GM21526 (cell line): ENCODE results near the gene PLPPR4.

Experiments
- ATAC-seq: cut with Tn5 transposase; IDR thresholded peaks from one replicate; pipeline ENCODE4 v1.9.1; 2021; ENCODE audit warnings: moderate library complexity; ENCODE audit not compliant: unreplicated experiment, low FRiP score

PLPPR4 gene

GRCh38 chr1:99332561-99332960 lies 68.3 kb downstream of the PLPPR4 start:
- ATAC-seq, result no peak

- no peak for ATAC-seq
These were observed 70.7 kb downstream of the PLPPR4 start for GRCh38 chr1:99334991-99335390.

GRCh38 chr1:99347041-99347684 lies 82.9 kb downstream of the PLPPR4 start:
- no peak for ATAC-seq

GRCh38 chr1:99348397-99349132 lies 84.3 kb downstream of the PLPPR4 start:
- ATAC-seq, result no peak

GRCh38 chr1:99352821-99353220 lies 88.5 kb downstream of the PLPPR4 start:
- ATAC-seq, result no peak

- no peak for ATAC-seq
These were observed 94.5 kb downstream of the PLPPR4 start for GRCh38 chr1:99358770-99359169.
